Activated B cell treated with CpG ODN at 0.5 μM for 24 hours (primary cell): ENCODE results near the gene SIRT4. TPM values are rescaled to one million over a fixed set of nuclear protein-coding genes. Genes with fewer than 3 reads are reported as not detected.

ENCODE experiments used
- ATAC-seq: fragments of 200-7000 bp; cut with Tn5 transposase; one replicate; pipeline ENCODE4 v1.10.0; 2021; ENCODE audit warnings: low read depth, mild to moderate bottlenecking, moderate library complexity
- CTCF ChIA-PET: fragments of 350-600 bp; sonication (Branson Sonifier 250); formaldehyde crosslinking; loops from one replicate; lab custom pipeline; 2021; ENCODE audit warnings: antibody characterized with exemption; lab: Charles Lee
- POLR2A ChIA-PET: fragments of 350-600 bp; sonication (Branson Sonifier 250); formaldehyde crosslinking; loops from one replicate; lab custom pipeline; 2021; ENCODE audit warnings: antibody characterized with exemption; lab: Charles Lee
- DNase-seq: peaks from one replicate; pipeline ENCODE4 v3.0.0; 2022
- H3K27ac Mint-ChIP-seq: one replicate; pipeline ENCODE4 v1.8.0; 2020; ENCODE audit warnings: mixed read lengths
- H3K27me3 Mint-ChIP-seq: one replicate; pipeline ENCODE4 v1.8.0; 2021; ENCODE audit warnings: mixed read lengths
- H3K36me3 Mint-ChIP-seq: one replicate; pipeline ENCODE4 v1.8.0; 2021; ENCODE audit warnings: low read depth, mixed read lengths
- H3K4me1 Mint-ChIP-seq: one replicate; pipeline ENCODE4 v1.8.0; 2021; ENCODE audit warnings: mixed read lengths
- H3K4me3 Mint-ChIP-seq: one replicate; pipeline ENCODE4 v1.8.0; 2020; ENCODE audit warnings: mild to moderate bottlenecking, mixed read lengths
- H3K9me3 Mint-ChIP-seq: one replicate; pipeline ENCODE4 v1.8.0; 2020; ENCODE audit warnings: mixed read lengths
- intact Hi-C: fragments of 100-400 bp; cut with micrococcal nuclease; formaldehyde crosslinking; loops from one replicate; pipeline ENCODE4 v1.15.1; 2024
- total RNA-seq: library from RNA; stranded (reverse); gene quantifications from 2 replicates; pipeline ENCODE4 v1.2.3, GENCODE V29; 2022
- TF ChIP-seq, protein P1 (sequence below): fragments of 200-600 bp; IDR thresholded peaks from one replicate; pipeline ENCODE4 v1.8.0; 2022; ENCODE audit warnings: antibody characterized with exemption, mild to moderate bottlenecking

Gene SIRT4
- total RNA-seq, 1 donor from 2014 or later: 1.6 TPM

DNA sequence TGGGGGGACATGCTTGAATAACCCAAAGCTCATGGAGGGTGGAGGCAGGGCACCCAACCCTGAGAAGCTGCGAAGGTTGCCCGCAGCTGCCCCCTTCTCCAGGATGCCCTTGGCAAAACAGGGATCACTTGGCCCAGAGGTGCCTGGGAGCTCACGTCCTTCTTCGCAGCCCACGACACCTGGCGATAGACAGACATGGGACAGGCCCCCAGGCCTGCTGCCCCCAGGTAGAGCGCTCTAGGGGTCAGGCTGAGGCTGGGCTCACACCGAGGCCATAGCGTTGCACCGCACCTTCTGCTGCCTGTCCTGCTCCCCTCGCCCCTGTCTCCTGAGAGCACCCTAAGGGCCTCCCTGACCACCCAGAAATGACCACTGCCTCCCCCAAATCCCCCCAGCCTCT is 45.6 kb downstream of the SIRT4 start:
- H3K36me3 Mint-ChIP-seq: no peaks in the 10 kb centered on the region
- H3K27me3 Mint-ChIP-seq: peaks cover 11% of the 10 kb centered on the region
- intact Hi-C loops: no loop called here
- TF ChIP-seq, protein P1, sequence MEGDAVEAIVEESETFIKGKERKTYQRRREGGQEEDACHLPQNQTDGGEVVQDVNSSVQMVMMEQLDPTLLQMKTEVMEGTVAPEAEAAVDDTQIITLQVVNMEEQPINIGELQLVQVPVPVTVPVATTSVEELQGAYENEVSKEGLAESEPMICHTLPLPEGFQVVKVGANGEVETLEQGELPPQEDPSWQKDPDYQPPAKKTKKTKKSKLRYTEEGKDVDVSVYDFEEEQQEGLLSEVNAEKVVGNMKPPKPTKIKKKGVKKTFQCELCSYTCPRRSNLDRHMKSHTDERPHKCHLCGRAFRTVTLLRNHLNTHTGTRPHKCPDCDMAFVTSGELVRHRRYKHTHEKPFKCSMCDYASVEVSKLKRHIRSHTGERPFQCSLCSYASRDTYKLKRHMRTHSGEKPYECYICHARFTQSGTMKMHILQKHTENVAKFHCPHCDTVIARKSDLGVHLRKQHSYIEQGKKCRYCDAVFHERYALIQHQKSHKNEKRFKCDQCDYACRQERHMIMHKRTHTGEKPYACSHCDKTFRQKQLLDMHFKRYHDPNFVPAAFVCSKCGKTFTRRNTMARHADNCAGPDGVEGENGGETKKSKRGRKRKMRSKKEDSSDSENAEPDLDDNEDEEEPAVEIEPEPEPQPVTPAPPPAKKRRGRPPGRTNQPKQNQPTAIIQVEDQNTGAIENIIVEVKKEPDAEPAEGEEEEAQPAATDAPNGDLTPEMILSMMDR: no peak
- DNase-seq (no peak), ATAC-seq (no peak)
- no peak overlapping the region for H3K27ac Mint-ChIP-seq
- CTCF ChIA-PET: interaction anchor here (1.0 kb wide), 1 partner anchor 9 kb away, joined by 3 read pairs; no protein-coding TSS in a partner anchor
- POLR2A ChIA-PET: interaction anchor here (0.6 kb wide), 1 partner anchor 27 kb away, joined by 6 read pairs; no protein-coding TSS in a partner anchor
- H3K4me1 Mint-ChIP-seq: no peaks in the 10 kb centered on the region
- no peaks in the 10 kb centered on the region for H3K9me3 Mint-ChIP-seq
- H3K4me3 Mint-ChIP-seq: no peak overlapping the region

DNA sequence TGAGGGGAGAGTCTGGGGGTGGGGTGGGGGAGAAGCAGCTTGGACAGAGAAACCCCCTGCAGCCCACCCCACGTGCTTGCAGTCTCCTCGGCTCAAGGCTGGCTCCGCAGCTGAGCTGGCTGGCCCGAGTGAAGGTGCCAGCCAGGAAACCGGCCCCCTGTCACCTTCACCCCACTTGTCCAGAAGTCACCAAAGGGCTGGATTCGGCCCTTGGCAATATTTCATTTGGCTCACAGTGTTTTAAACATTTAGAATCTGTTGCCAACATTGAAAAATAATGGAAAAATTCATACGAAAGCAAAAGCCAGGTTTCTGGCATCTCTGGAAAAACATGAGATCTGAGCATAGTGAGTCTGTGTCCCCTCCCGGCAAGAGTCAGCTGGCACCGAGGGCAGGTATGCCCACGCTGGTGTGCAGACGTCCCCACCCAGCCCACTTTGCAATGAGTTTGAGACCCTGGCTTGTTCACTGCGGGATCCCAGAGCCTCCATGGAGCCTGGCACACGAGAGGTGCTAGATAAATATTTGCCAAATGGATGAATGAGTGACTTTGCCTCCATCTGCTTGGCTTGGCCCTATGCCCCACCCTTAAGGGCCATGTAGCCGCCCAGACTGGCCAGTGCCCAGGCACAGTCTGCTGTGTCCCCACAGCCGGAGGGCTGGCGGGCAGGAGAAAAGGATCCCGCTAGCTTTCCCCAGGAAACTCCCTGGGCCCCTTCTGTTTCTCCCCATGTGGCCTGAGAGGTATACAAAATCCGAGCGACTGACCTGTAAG is 48.6 kb downstream of the SIRT4 start:
- ChIA-PET CTCF (no interaction called here), POLR2A (no interaction called here)
- intact Hi-C loops: no loop called here
- TF ChIP-seq, protein P1: no peak
- Mint-ChIP-seq H3K36me3 (no peaks in the 10 kb centered on the region), H3K4me1 (no peaks in the 10 kb centered on the region), H3K27me3 (peaks cover 5% of the 10 kb centered on the region), H3K27ac (no peak overlapping the region), H3K9me3 (no peaks in the 10 kb centered on the region), H3K4me3 (no peak overlapping the region)
- ATAC-seq (no peak), DNase-seq (no peak)

DNA sequence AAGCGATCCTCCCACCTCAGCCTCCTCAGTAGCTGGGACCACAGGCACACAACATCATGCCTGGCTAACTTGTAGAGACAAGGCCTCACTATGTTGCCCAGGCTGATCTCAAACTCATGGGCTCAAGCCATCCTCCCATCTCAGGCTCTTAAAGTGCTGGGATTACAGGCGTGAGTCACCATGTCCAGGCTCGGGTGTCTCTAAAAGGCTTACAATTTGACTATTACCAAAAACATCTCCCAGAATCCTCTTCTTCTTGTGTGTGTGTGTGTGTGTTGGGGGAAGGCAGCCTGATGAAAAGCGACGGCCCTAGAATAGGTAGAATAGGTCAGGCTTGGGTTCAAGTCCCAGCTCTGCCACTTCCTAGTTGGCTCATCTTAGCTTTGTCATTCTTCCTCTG is 50.0 kb downstream of the SIRT4 start:
- POLR2A ChIA-PET: interaction anchor here (0.6 kb wide), 1 partner anchor 296 kb away, joined by 4 read pairs; no protein-coding TSS in a partner anchor
- no peaks in the 10 kb centered on the region for H3K9me3 Mint-ChIP-seq
- CTCF ChIA-PET: no interaction called here
- ATAC-seq: no peak
- H3K27me3 Mint-ChIP-seq: peaks cover 2% of the 10 kb centered on the region
- DNase-seq: no peak
- H3K4me1 Mint-ChIP-seq: no peaks in the 10 kb centered on the region
- no peak overlapping the region for H3K27ac Mint-ChIP-seq
- H3K4me3 Mint-ChIP-seq: no peak overlapping the region
- TF ChIP-seq, protein P1: no peak
- no peaks in the 10 kb centered on the region for H3K36me3 Mint-ChIP-seq
- intact Hi-C loops: no loop called here

DNA sequence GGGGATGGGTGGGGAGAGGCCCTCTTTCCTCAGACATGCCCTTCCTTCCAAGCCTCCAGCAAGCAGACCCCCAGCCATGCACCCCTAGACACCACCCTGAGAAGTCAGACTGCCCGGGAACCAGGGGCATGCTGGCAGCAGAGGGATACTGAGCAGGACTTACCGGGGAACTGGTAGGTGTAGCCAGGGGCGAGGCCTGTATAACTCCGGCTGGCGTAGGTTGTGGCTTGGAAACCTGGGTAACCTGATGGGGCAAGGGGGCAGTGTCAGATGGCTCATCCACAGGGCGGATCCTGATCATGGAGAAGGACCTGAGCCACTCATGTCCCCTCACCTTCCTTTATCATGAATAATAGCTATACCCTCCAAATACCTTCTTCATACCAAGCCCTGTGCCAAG is 51.0 kb downstream of the SIRT4 start:
- POLR2A ChIA-PET: no interaction called here
- Mint-ChIP-seq H3K27me3 (peaks cover 8% of the 10 kb centered on the region), H3K4me3 (no peak overlapping the region), H3K9me3 (no peaks in the 10 kb centered on the region), H3K27ac (no peak overlapping the region), H3K4me1 (no peaks in the 10 kb centered on the region), H3K36me3 (no peaks in the 10 kb centered on the region)
- TF ChIP-seq, protein P1: no peak
- DNase-seq (no peak), ATAC-seq (no peak)
- CTCF ChIA-PET: interaction anchor here (0.6 to 1.3 kb wide), 2 partner anchors 14 to 64 kb away, joined by 3 read pairs; no protein-coding TSS in a partner anchor
- intact Hi-C loops: no loop called here

DNA sequence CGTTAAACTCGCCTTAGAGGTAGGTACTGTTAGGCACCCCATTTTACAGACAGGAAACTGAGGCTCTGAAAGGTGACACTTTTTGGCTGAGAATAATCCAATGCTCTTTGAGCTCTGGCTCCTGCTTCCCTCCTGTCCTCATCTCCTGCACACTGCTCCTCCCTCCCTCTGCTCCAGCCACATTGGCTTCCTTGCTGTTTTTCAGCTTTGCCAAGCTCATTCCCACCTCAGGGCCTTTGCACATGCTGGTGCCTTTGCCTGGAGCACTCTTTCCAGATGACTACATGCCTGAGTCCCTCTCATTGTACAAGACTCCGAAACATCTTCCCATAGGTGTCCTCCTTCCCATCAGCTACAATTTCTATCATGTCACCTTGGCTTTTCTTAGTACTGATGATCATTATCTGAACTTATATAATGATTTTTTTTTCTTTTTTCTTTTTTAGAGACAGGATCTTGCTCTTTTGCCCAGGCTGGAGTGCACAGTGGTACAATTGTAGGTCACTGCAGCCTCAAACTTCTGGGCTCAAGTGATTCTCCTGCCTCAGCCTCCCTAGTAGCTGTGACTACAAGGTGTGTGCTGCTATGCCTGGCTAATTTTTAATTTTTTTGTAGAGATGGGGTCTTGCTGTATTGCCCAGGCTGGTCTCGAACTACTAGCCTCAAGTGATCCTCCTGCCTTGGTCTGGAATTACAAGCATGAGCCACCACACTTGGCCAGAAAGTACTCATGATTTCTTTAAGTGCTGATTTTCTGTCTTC is 51.6 kb downstream of the SIRT4 start:
- H3K27ac Mint-ChIP-seq: no peak overlapping the region
- H3K27me3 Mint-ChIP-seq: peaks cover 11% of the 10 kb centered on the region
- ChIA-PET POLR2A (no interaction called here), CTCF (interaction anchor here (0.6 to 1.6 kb wide), 4 partner anchors 14 to 113 kb away, joined by 3 to 4 read pairs (median 3); no protein-coding TSS in a partner anchor)
- H3K4me1 Mint-ChIP-seq: no peaks in the 10 kb centered on the region
- H3K4me3 Mint-ChIP-seq: no peak overlapping the region
- H3K36me3 Mint-ChIP-seq: no peaks in the 10 kb centered on the region
- no peak for ATAC-seq
- intact Hi-C loops: no loop called here
- H3K9me3 Mint-ChIP-seq: no peaks in the 10 kb centered on the region
- TF ChIP-seq, protein P1: no peak
- no peak for DNase-seq
